TTC549 (cell line): ENCODE results near the gene RIPK4.

ENCODE experiments used
- FAIRE-seq: peaks from 2 replicates; lab custom pipeline; 2012; peaks lifted over from hg19 to GRCh38; lab: Jason Lieb, UNC

The RIPK4 gene

GRCh38 chr21:41768437-41769042, 1.7 kb upstream of the RIPK4 start:
- no peak for FAIRE-seq

GRCh38 chr21:41767606-41768436, 969 bp upstream of the RIPK4 start:
- no peak for FAIRE-seq

GRCh38 chr21:41765973-41766882, 624 bp downstream of the RIPK4 start:
- no peak for FAIRE-seq

- FAIRE-seq: no peak
Measured at GRCh38 chr21:41765420-41765821, 1.4 kb downstream of the RIPK4 start.

- FAIRE-seq: no peak
Measured at GRCh38 chr21:41764558-41765419, 2.1 kb downstream of the RIPK4 start.

GRCh38 chr21:41763996-41764395, 2.9 kb downstream of the RIPK4 start:
- no peak for FAIRE-seq

- no peak for FAIRE-seq
Measured at GRCh38 chr21:41763398-41763931, 3.4 kb downstream of the RIPK4 start.

GRCh38 chr21:41762753-41763152, 4.1 kb downstream of the RIPK4 start:
- no peak for FAIRE-seq

- FAIRE-seq: no peak
Measured at GRCh38 chr21:41761934-41762635, 4.8 kb downstream of the RIPK4 start.

GRCh38 chr21:41761211-41761933, 5.5 kb downstream of the RIPK4 start:
- FAIRE-seq: no peak

- FAIRE-seq: no peak
Measured at GRCh38 chr21:41760411-41760810, 6.4 kb downstream of the RIPK4 start.

- no peak for FAIRE-seq
Measured at GRCh38 chr21:41759926-41760325, 6.9 kb downstream of the RIPK4 start.

GRCh38 chr21:41759214-41759840, 7.5 kb downstream of the RIPK4 start:
- no peak for FAIRE-seq

- no peak for FAIRE-seq
Measured at GRCh38 chr21:41758550-41758949, 8.3 kb downstream of the RIPK4 start.

GRCh38 chr21:41755934-41756773, 10.7 kb downstream of the RIPK4 start:
- FAIRE-seq: no peak

- FAIRE-seq: no peak
Measured at GRCh38 chr21:41755258-41755933, 11.5 kb downstream of the RIPK4 start.

- no peak for FAIRE-seq
Measured at GRCh38 chr21:41754479-41754891, 12.4 kb downstream of the RIPK4 start.
